Rectal smooth muscle tissue (tissue), 1 donor: ENCODE results near the gene RND3.

Experiments
- H3K27ac ChIP-seq: one replicate; pipeline ENCODE4 v1.7.0; 2013; ENCODE audit warnings: low read depth, low read length, inconsistent platforms
- H3K27me3 ChIP-seq: one replicate; pipeline ENCODE4 v1.7.0; 2013; ENCODE audit warnings: low read length; ENCODE audit not compliant: control insufficient read depth, insufficient read depth
- H3K36me3 ChIP-seq: one replicate; pipeline ENCODE4 v1.7.0; 2013; ENCODE audit warnings: low read length; ENCODE audit not compliant: control insufficient read depth, insufficient read depth
- H3K4me1 ChIP-seq: one replicate; pipeline ENCODE4 v1.7.0; 2013; ENCODE audit warnings: low read length; ENCODE audit not compliant: control insufficient read depth, insufficient read depth
- H3K4me3 ChIP-seq: one replicate; pipeline ENCODE4 v1.7.0; 2013; ENCODE audit warnings: low read length
- H3K9ac ChIP-seq: one replicate; pipeline ENCODE4 v1.7.0; 2013; ENCODE audit warnings: low read length

Gene RND3

GRCh38 chr2:150469706-150470274 is 17.7 kb downstream of the RND3 start:
- Histone ChIP-seq H3K9ac (no peak overlapping the region), H3K36me3 (no peaks in the 10 kb centered on the region), H3K27ac (no peak overlapping the region), H3K4me3 (no peak overlapping the region), H3K27me3 (no peaks in the 10 kb centered on the region), H3K4me1 (peaks cover 7% of the 10 kb centered on the region)

GRCh38 chr2:150468350-150468960 is 19.0 kb downstream of the RND3 start:
- Histone ChIP-seq H3K4me3 (no peak overlapping the region), H3K36me3 (no peaks in the 10 kb centered on the region), H3K9ac (no peak overlapping the region), H3K4me1 (peaks cover 7% of the 10 kb centered on the region), H3K27me3 (no peaks in the 10 kb centered on the region), H3K27ac (peak overlapping the region; percentile 44)

- Histone ChIP-seq H3K9ac (no peak overlapping the region), H3K27ac (peak overlapping the region; percentile 66), H3K27me3 (no peaks in the 10 kb centered on the region), H3K36me3 (no peaks in the 10 kb centered on the region), H3K4me1 (peaks cover 7% of the 10 kb centered on the region), H3K4me3 (no peak overlapping the region)
Measured at GRCh38 chr2:150467621-150467963, 19.9 kb downstream of the RND3 start.

- H3K27ac ChIP-seq, result peak overlapping the region; percentile 66
Measured at GRCh38 chr2:150466741-150467620, 20.5 kb downstream of the RND3 start.

GRCh38 chr2:150465703-150466569 is 21.5 kb downstream of the RND3 start:
- Histone ChIP-seq H3K36me3 (no peaks in the 10 kb centered on the region), H3K27ac (peak overlapping the region; percentile 30), H3K9ac (no peak overlapping the region), H3K4me1 (peaks cover 7% of the 10 kb centered on the region), H3K27me3 (no peaks in the 10 kb centered on the region), H3K4me3 (no peak overlapping the region)

More at GRCh38 chr2:150466741-150467620, 20.5 kb downstream of the RND3 start:
- Histone ChIP-seq H3K4me3 (peak overlapping the region; percentile 3), H3K9ac (no peak overlapping the region), H3K4me1 (peaks cover 7% of the 10 kb centered on the region), H3K36me3 (no peaks in the 10 kb centered on the region), H3K27me3 (no peaks in the 10 kb centered on the region)

GRCh38 chr2:150464986-150465385 is 22.5 kb downstream of the RND3 start:
- Histone ChIP-seq H3K27ac (no peak overlapping the region), H3K4me3 (no peak overlapping the region), H3K4me1 (peaks cover 7% of the 10 kb centered on the region), H3K27me3 (no peaks in the 10 kb centered on the region), H3K9ac (no peak overlapping the region), H3K36me3 (no peaks in the 10 kb centered on the region)

- Histone ChIP-seq H3K9ac (no peak overlapping the region), H3K27me3 (no peaks in the 10 kb centered on the region), H3K4me1 (peaks cover 7% of the 10 kb centered on the region), H3K36me3 (no peaks in the 10 kb centered on the region), H3K4me3 (no peak overlapping the region), H3K27ac (no peak overlapping the region)
Measured at GRCh38 chr2:150464270-150464669, 23.2 kb downstream of the RND3 start.

GRCh38 chr2:150462770-150463169 is 24.7 kb downstream of the RND3 start:
- Histone ChIP-seq H3K4me3 (no peak overlapping the region), H3K9ac (no peak overlapping the region), H3K27ac (no peak overlapping the region), H3K27me3 (no peaks in the 10 kb centered on the region), H3K36me3 (no peaks in the 10 kb centered on the region), H3K4me1 (peaks cover 7% of the 10 kb centered on the region)

- H3K36me3 ChIP-seq, result no peaks in the 10 kb centered on the region
- H3K4me3 ChIP-seq, result no peak overlapping the region
- no peak overlapping the region for H3K9ac ChIP-seq
- H3K27ac ChIP-seq, result no peak overlapping the region
- H3K27me3 ChIP-seq, result no peaks in the 10 kb centered on the region
- no peaks in the 10 kb centered on the region for H3K4me1 ChIP-seq
Measured at GRCh38 chr2:150459281-150459680, 28.2 kb downstream of the RND3 start.

GRCh38 chr2:150450765-150451164 is 36.7 kb downstream of the RND3 start:
- Histone ChIP-seq H3K4me3 (no peak overlapping the region), H3K4me1 (no peaks in the 10 kb centered on the region), H3K36me3 (no peaks in the 10 kb centered on the region), H3K9ac (no peak overlapping the region), H3K27me3 (no peaks in the 10 kb centered on the region), H3K27ac (no peak overlapping the region)

GRCh38 chr2:150449856-150450255 is 37.6 kb downstream of the RND3 start:
- H3K9ac ChIP-seq, result no peak overlapping the region
- H3K27ac ChIP-seq, result no peak overlapping the region
- no peaks in the 10 kb centered on the region for H3K36me3 ChIP-seq
- H3K27me3 ChIP-seq, result no peaks in the 10 kb centered on the region
- H3K4me1 ChIP-seq, result no peaks in the 10 kb centered on the region
- no peak overlapping the region for H3K4me3 ChIP-seq

- no peak overlapping the region for H3K4me3 ChIP-seq
- H3K27me3 ChIP-seq, result no peaks in the 10 kb centered on the region
- no peaks in the 10 kb centered on the region for H3K36me3 ChIP-seq
- H3K27ac ChIP-seq, result no peak overlapping the region
- no peak overlapping the region for H3K9ac ChIP-seq
- H3K4me1 ChIP-seq, result no peaks in the 10 kb centered on the region
Measured at GRCh38 chr2:150445398-150445797, 42.1 kb downstream of the RND3 start.
